ENCODE results near the gene TMEM120B.

DNA sequence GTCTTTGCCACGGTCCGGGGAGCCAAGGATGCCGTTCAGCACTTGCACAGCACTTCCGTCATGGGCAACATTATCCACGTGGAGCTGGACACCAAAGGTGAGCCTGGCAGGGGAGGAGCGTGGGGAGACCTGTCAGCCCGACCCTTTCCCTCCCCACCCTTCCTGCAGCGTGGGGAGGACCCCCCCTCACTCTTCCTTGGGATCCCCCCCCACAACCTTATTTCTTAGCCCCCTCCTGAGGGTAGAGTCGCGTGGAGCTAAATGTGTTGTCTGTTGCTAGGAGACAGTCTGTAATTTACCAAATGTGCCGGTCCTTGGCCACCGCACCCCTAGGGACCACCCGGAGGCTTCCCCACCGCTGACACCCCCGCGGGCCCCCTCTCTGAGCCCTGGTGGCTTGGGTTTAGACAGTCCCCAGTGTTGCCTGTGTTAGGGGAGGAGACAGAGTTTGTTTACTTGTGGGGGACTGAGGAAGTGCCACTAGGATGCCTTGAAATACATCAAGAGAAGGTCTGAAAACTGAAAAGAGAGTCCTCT is 93.5 kb downstream of the TMEM120B start:
- TF ChIP-seq, protein P1, sequence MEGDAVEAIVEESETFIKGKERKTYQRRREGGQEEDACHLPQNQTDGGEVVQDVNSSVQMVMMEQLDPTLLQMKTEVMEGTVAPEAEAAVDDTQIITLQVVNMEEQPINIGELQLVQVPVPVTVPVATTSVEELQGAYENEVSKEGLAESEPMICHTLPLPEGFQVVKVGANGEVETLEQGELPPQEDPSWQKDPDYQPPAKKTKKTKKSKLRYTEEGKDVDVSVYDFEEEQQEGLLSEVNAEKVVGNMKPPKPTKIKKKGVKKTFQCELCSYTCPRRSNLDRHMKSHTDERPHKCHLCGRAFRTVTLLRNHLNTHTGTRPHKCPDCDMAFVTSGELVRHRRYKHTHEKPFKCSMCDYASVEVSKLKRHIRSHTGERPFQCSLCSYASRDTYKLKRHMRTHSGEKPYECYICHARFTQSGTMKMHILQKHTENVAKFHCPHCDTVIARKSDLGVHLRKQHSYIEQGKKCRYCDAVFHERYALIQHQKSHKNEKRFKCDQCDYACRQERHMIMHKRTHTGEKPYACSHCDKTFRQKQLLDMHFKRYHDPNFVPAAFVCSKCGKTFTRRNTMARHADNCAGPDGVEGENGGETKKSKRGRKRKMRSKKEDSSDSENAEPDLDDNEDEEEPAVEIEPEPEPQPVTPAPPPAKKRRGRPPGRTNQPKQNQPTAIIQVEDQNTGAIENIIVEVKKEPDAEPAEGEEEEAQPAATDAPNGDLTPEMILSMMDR (IDR thresholded peaks at IDR 0.05; ENCODE audit: low read depth, low read length, poor library complexity, severe bottlenecking) = no peak
- TF ChIP-seq EZH2phosphoT487 (IDR thresholded peaks at IDR 0.05; ENCODE audit: borderline replicate concordance, low read length) = no peak

All from DOHH2 (cell line).